Measurements from ENCODE around the gene MFSD6. TPM values are rescaled to one million over a fixed set of nuclear protein-coding genes. Genes with fewer than 3 reads are reported as not detected.

Gene MFSD6
- total RNA-seq, 4 donors from 2014 or later, result 24.2 to 47.5 (median 42.0) TPM

GRCh38 chr2:190415251-190415650 lies 7.1 kb downstream of the MFSD6 start:
- TF ChIP-seq, protein P1, sequence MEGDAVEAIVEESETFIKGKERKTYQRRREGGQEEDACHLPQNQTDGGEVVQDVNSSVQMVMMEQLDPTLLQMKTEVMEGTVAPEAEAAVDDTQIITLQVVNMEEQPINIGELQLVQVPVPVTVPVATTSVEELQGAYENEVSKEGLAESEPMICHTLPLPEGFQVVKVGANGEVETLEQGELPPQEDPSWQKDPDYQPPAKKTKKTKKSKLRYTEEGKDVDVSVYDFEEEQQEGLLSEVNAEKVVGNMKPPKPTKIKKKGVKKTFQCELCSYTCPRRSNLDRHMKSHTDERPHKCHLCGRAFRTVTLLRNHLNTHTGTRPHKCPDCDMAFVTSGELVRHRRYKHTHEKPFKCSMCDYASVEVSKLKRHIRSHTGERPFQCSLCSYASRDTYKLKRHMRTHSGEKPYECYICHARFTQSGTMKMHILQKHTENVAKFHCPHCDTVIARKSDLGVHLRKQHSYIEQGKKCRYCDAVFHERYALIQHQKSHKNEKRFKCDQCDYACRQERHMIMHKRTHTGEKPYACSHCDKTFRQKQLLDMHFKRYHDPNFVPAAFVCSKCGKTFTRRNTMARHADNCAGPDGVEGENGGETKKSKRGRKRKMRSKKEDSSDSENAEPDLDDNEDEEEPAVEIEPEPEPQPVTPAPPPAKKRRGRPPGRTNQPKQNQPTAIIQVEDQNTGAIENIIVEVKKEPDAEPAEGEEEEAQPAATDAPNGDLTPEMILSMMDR (IDR thresholded peaks at IDR 0.05; ENCODE audit: low read depth), result no peak

DNA sequence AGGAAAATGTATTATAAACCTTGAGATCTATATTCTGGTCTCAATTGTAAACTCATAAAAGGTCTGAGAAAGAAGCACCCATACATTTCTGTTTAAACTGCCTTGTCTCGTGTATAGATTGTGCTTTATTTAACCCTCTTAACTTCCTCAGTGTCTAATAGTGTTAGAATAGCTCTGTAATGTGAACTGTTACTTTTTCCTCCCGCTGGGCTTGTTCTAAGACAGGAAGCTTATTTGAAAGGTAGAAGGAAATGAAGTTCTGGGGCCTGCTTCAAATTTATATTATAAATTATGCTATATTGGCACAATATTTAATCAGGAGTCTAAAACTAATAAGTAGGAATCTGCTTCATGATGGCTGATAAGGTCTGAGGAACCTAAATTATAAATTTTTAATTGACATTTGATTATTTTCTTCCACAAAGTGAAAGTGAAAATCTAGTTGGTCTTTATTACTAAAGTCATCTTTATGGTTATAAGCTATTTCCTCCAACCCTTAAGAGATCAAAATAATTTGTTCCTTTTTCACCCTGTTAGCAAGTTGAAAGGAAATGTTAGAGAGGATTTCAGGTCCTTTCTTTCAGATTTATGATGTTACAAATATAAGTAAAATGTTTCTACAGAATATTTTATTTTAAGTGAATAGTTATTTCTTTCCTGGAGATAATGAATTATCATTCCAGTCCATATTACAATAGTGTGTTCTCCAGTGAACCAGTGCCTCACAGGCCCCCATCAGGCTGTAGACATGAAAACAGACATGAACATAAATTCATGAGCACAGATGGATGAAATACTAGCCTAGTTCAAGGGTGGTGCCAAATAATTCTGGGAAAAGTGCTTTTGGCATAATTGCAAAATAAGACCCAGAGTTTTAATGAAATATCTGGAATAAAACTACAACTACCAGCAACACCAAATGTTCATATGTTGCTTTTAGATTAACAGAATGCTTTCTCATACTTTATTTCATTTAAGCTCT lies 7.9 kb downstream of the MFSD6 start:
- TF ChIP-seq, protein P1 (IDR thresholded peaks at IDR 0.05; ENCODE audit: low read depth), result no peak

DNA sequence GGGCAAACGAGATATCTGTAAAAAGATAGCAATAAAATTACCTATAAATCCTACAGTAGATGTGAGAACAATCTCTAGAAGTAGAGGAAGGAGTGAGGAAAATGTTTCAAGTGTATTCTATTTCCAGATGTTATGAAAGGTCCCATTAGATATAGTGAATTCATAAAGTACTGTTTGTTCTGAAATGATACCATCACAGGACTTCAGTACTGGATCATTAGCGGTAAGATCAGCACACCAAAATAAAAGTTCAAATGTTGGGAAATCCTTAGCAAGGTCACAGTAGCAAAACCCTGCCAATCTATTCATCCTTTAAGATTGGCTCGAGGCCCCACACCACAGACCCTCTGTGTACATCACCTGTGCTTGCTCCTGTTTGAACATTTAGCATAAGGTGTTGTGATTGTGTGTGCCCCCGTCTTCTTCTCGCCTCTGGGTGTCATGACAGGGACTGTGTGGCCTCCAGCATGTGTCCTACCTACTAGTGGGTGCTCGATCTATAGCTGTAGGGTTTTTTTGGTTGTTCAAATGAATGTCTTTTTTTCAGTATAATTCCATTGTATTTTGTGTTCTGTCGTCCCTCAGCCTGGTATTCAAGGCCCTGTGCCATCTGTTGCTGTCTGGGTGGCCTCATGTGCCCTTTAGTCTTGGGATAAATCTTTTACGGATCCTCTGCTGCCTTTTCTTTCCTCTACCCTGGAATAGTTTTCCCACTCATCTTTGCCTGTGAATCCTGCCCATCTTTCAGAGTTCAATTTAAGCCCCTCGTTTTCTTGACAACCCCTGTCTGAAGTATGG lies 9.1 kb downstream of the MFSD6 start:
- TF ChIP-seq, protein P1 (IDR thresholded peaks at IDR 0.05; ENCODE audit: low read depth), result no peak

DNA sequence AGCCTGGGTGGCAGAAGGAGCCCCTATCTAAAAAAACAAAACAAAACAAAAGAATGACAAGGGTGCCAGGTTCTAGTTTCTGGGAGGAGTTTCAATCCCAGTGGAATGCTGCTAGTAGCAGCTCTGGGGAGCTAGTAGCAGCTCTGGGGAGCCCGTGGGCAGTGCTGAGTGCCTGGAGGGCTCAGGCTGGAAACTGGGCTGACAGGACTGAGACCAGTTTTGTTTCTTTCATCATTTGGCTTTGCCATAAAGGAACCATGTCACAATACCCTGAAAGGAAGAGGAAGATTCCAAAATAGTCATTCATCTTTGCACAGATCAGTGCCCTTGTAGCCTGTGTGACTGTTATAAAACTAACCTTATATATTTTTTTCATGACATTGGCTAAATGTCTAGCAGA lies 10.6 kb downstream of the MFSD6 start:
- TF ChIP-seq, protein P1 (IDR thresholded peaks at IDR 0.05; ENCODE audit: low read depth), result no peak

GRCh38 chr2:190420801-190421200 lies 12.6 kb downstream of the MFSD6 start:
- TF ChIP-seq, protein P1 (IDR thresholded peaks at IDR 0.05; ENCODE audit: low read depth), result no peak

GRCh38 chr2:190425221-190425866 lies 17.2 kb downstream of the MFSD6 start:
- TF ChIP-seq, protein P1 (IDR thresholded peaks at IDR 0.05; ENCODE audit: low read depth), result no peak

Measured in subcutaneous adipose tissue (tissue), 4 donors.